Natural killer cell (primary cell): ENCODE measurements around the gene NFIB. TPM values are rescaled to one million over a fixed set of nuclear protein-coding genes. Genes with fewer than 3 reads are reported as not detected.

Experiments used
- ATAC-seq, 3 donors: fragments of 150-1000 bp in 2 of 3; fragments of 200-7000 bp in 1 of 3; cut with Tn5 transposase; 1 replicate in 1 of 3; 2 replicates in 2 of 3; pipeline ENCODE4 v1.10.0; 2021; ENCODE audit warnings: mild to moderate bottlenecking in 2 of 3, moderate library complexity in 2 of 3
- DNase-seq, 2 donors: peaks; one replicate each; pipeline versions ENCODE4 v3.0.0 to v3.0.0-alpha.2; 2013 to 2021; ENCODE audit warnings: mixed read lengths in 1 of 2
- H3K27ac ChIP-seq: one replicate; pipeline ENCODE4 v1.5.1; 2013; ENCODE audit warnings: mild to moderate bottlenecking, low read length
- H3K27me3 ChIP-seq: one replicate; pipeline ENCODE4 v1.6.1; 2013; ENCODE audit warnings: low read length; ENCODE audit not compliant: control insufficient read depth, insufficient read depth
- H3K36me3 ChIP-seq: one replicate; pipeline ENCODE4 v1.6.1; 2013; ENCODE audit warnings: low read length; ENCODE audit not compliant: control insufficient read depth, insufficient read depth
- H3K4me1 ChIP-seq: one replicate; pipeline ENCODE4 v1.6.1; 2013; ENCODE audit warnings: low read length; ENCODE audit not compliant: control insufficient read depth, insufficient read depth
- H3K4me3 ChIP-seq: one replicate; pipeline ENCODE4 v1.5.1; 2013; ENCODE audit warnings: low read length
- H3K9me3 ChIP-seq: one replicate; pipeline ENCODE4 v1.6.1; 2013; ENCODE audit warnings: low read length; ENCODE audit not compliant: control insufficient read depth, insufficient read depth
- H3K27ac Mint-ChIP-seq, 2 donors: one replicate each; pipeline ENCODE4 v1.8.0; 2022; ENCODE audit warnings: mild to moderate bottlenecking in 2 of 2, mixed read lengths in 2 of 2, moderate library complexity in 1 of 2
- H3K27me3 Mint-ChIP-seq, 2 donors: one replicate each; pipeline ENCODE4 v1.8.0; 2022; ENCODE audit warnings: low read depth in 2 of 2, mixed read lengths in 2 of 2
- H3K36me3 Mint-ChIP-seq: one replicate; pipeline ENCODE4 v1.8.0; 2022; ENCODE audit warnings: mixed read lengths
- H3K4me1 Mint-ChIP-seq, 2 donors: one replicate each; pipeline ENCODE4 v1.8.0; 2022; ENCODE audit warnings: mixed read lengths in 2 of 2
- H3K4me3 Mint-ChIP-seq: one replicate; pipeline ENCODE4 v1.8.0; 2022; ENCODE audit warnings: mild to moderate bottlenecking, moderate library complexity, mixed read lengths
- H3K9me3 Mint-ChIP-seq, 2 donors: one replicate each; pipeline ENCODE4 v1.8.0; 2022; ENCODE audit warnings: mixed read lengths in 2 of 2
- WGBS: methylation state at CpG from one replicate; pipeline ENCODE4 v1.1.7; 2013; ENCODE audit warnings: missing lambda C conversion rate; ENCODE audit not compliant: insufficient coverage; 5-methylcytosine and 5-hydroxymethylcytosine counted together
- intact Hi-C: fragments of 100-400 bp; cut with micrococcal nuclease; formaldehyde crosslinking; loops from one replicate; pipeline ENCODE4 v1.14.2; 2022
- total RNA-seq, 4 donors: library from RNA; stranded (reverse); fragments of 120-200 nt in 1 of 4; gene quantifications; one replicate each; pipeline versions ENCODE4 v1.2.3 to v1.2.4, GENCODE V29; 2013 to 2022
- TF ChIP-seq, protein P1 (sequence below): fragments of 200-600 bp; IDR thresholded peaks from one replicate; pipeline ENCODE4 v1.8.0; 2022; ENCODE audit warnings: antibody characterized with exemption

Gene NFIB
- total RNA-seq, 3 donors from 2014 or later (not counting 1 experiment from before 2014, with no cell fraction given): 0.20 to 0.21 TPM; not detected in 1

DNA sequence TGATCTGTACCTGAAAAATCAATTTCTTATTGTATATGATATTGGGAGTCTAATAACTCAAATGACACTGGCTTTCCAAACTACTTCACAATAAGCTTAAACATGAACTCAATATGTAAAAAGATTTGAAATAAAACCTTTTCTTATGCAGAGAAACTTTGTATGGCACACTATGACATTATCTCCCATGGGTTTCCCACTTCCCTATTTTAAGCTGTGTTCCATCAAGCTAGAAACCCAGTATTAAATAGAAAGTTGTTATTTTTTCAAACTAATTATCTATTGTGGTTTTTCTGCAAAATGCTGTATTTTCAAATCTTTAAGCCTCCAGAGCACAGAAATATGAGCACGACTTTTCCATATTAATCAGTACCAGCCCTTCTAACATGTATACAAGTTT is 174.7 kb downstream of the NFIB start:
- H3K27me3 ChIP-seq: no peaks in the 10 kb centered on the region
- Mint-ChIP-seq H3K9me3 (peaks cover 0 to 2% of the 10 kb centered on the region in 2 donors), H3K36me3 (no peaks in the 10 kb centered on the region), H3K4me3 (no peak overlapping the region), H3K27ac (no peak overlapping the region), H3K4me1 (no peaks in the 10 kb centered on the region), H3K27me3 (no peaks in the 10 kb centered on the region)
- WGBS: 60% methylated on average over 1 of the region's 1 CpG
- TF ChIP-seq, protein P1, sequence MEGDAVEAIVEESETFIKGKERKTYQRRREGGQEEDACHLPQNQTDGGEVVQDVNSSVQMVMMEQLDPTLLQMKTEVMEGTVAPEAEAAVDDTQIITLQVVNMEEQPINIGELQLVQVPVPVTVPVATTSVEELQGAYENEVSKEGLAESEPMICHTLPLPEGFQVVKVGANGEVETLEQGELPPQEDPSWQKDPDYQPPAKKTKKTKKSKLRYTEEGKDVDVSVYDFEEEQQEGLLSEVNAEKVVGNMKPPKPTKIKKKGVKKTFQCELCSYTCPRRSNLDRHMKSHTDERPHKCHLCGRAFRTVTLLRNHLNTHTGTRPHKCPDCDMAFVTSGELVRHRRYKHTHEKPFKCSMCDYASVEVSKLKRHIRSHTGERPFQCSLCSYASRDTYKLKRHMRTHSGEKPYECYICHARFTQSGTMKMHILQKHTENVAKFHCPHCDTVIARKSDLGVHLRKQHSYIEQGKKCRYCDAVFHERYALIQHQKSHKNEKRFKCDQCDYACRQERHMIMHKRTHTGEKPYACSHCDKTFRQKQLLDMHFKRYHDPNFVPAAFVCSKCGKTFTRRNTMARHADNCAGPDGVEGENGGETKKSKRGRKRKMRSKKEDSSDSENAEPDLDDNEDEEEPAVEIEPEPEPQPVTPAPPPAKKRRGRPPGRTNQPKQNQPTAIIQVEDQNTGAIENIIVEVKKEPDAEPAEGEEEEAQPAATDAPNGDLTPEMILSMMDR: no peak
- H3K27ac ChIP-seq: no peak overlapping the region
- no peak overlapping the region for H3K4me3 ChIP-seq
- no peak for ATAC-seq
- no peak for DNase-seq
- H3K36me3 ChIP-seq: no peaks in the 10 kb centered on the region
- intact Hi-C loops: no loop called here
- H3K9me3 ChIP-seq: peaks cover 6% of the 10 kb centered on the region
- H3K4me1 ChIP-seq: no peaks in the 10 kb centered on the region

- Histone ChIP-seq H3K27ac (no peak overlapping the region), H3K27me3 (no peaks in the 10 kb centered on the region), H3K4me1 (no peaks in the 10 kb centered on the region), H3K9me3 (peaks cover 6% of the 10 kb centered on the region), H3K4me3 (no peak overlapping the region), H3K36me3 (no peaks in the 10 kb centered on the region)
- H3K4me1 Mint-ChIP-seq: no peaks in the 10 kb centered on the region
- no peak overlapping the region for H3K4me3 Mint-ChIP-seq
- TF ChIP-seq, protein P1: no peak
- DNase-seq (no peak), ATAC-seq (no peak)
- intact Hi-C loops: no loop called here
- no peak overlapping the region for H3K27ac Mint-ChIP-seq
- H3K36me3 Mint-ChIP-seq: no peaks in the 10 kb centered on the region
- H3K27me3 Mint-ChIP-seq: no peaks in the 10 kb centered on the region
- WGBS: 100% methylated on average over 2 of the region's 3 CpGs
- H3K9me3 Mint-ChIP-seq: no peaks in the 10 kb centered on the region
Measured at GRCh38 chr9:14136646-14137370, 177.1 kb downstream of the NFIB start.

- Mint-ChIP-seq H3K27ac (no peak overlapping the region), H3K4me1 (no peaks in the 10 kb centered on the region), H3K9me3 (no peaks in the 10 kb centered on the region), H3K36me3 (no peaks in the 10 kb centered on the region), H3K27me3 (no peaks in the 10 kb centered on the region), H3K4me3 (no peak overlapping the region)
- H3K9me3 ChIP-seq: peaks cover 6% of the 10 kb centered on the region
- H3K4me1 ChIP-seq: no peaks in the 10 kb centered on the region
- H3K36me3 ChIP-seq: no peaks in the 10 kb centered on the region
- TF ChIP-seq, protein P1: no peak
- DNase-seq (no peak), ATAC-seq (no peak)
- H3K27ac ChIP-seq: no peak overlapping the region
- no peaks in the 10 kb centered on the region for H3K27me3 ChIP-seq
- 100% methylated on average over 2 of the region's 3 CpGs for WGBS
- intact Hi-C loops: no loop called here
- no peak overlapping the region for H3K4me3 ChIP-seq
Measured at GRCh38 chr9:14136047-14136635, 177.8 kb downstream of the NFIB start.
